SU-DHL-6 (cell line): ENCODE measurements around the gene GCNA.

ENCODE experiments used
- H2AFZ ChIP-seq: fragments of 200-600 bp; sonication (generic); 2 replicates; pipeline ENCODE4 v1.6.1; 2014; ENCODE audit warnings: low read depth, mild to moderate bottlenecking, moderate library complexity, mixed read lengths, antibody characterized with exemption, low read length; ENCODE audit not compliant: severe bottlenecking
- H3F3A ChIP-seq: fragments of 200-600 bp; shearing (Covaris generic); 2 replicates; pipeline ENCODE4 v1.6.0; 2016; ENCODE audit warnings: antibody characterized with exemption, mild to moderate bottlenecking; ENCODE audit not compliant: insufficient read depth
- H3K27ac ChIP-seq: fragments of 200-600 bp; sonication (generic); 2 replicates; pipeline ENCODE4 v1.5.1; 2016; ENCODE audit warnings: low read depth, mild to moderate bottlenecking, low read length, moderate library complexity, mixed read lengths
- H3K27me3 ChIP-seq: fragments of 200-600 bp; sonication (generic), shearing (Covaris generic); 2 replicates; pipeline ENCODE4 v1.6.0; 2014; ENCODE audit warnings: mild to moderate bottlenecking, low read length
- H3K36me3 ChIP-seq: fragments of 200-600 bp; sonication (generic); 2 replicates; pipeline ENCODE4 v1.6.1; 2014; ENCODE audit warnings: mild to moderate bottlenecking, low read length, mixed read lengths
- H3K4me2 ChIP-seq: fragments of 300-600, 200-600 bp; shearing (Covaris generic), sonication (generic); 2 replicates; pipeline ENCODE4 v1.6.0; 2014; ENCODE audit warnings: low read length, low read depth, mild to moderate bottlenecking; ENCODE audit not compliant: poor library complexity, severe bottlenecking
- H3K4me3 ChIP-seq: fragments of 200-600 bp; sonication (generic); 2 replicates; pipeline ENCODE4 v1.5.1; 2014; ENCODE audit warnings: antibody characterized with exemption, low read length, mild to moderate bottlenecking, mixed read lengths; ENCODE audit not compliant: insufficient read depth, poor library complexity, severe bottlenecking
- H3K79me2 ChIP-seq: fragments of 200-600 bp; sonication (generic); 2 replicates; pipeline ENCODE4 v1.6.1; 2014; ENCODE audit warnings: mild to moderate bottlenecking, low read length, moderate library complexity; ENCODE audit not compliant: insufficient read depth
- H3K9ac ChIP-seq: fragments of 200-600 bp; sonication (generic); 2 replicates; pipeline ENCODE4 v1.7.0; 2014; ENCODE audit warnings: mild to moderate bottlenecking, low read length
- H3K9me2 ChIP-seq: fragments of 200-600 bp; sonication (generic); replicated peaks from 2 replicates; pipeline ENCODE4 v1.6.1; 2014; ENCODE audit warnings: low read length; ENCODE audit not compliant: insufficient read depth
- H3K9me3 ChIP-seq: fragments of 200-600 bp; sonication (generic); 2 replicates; pipeline ENCODE4 v1.6.1; 2014; ENCODE audit warnings: low read length, mixed read lengths; ENCODE audit not compliant: insufficient read depth
- H4K20me1 ChIP-seq: fragments of 200-600 bp; sonication (generic); 2 replicates; pipeline ENCODE4 v1.6.1; 2014; ENCODE audit warnings: low read depth, mild to moderate bottlenecking, antibody characterized with exemption, low read length, moderate library complexity, mixed read lengths
- EZH2phosphoT487 ChIP-seq: fragments of 200-600 bp; sonication (generic), shearing (Covaris generic); conservative IDR thresholded peaks from 2 replicates; pipeline ENCODE4 v1.6.1; 2018; ENCODE audit warnings: mild to moderate bottlenecking, antibody characterized with exemption, low read length, moderate library complexity, mixed read lengths
- TF ChIP-seq, protein P1 (sequence below): fragments of 200-600 bp; sonication (generic); IDR thresholded peaks from one replicate; pipeline ENCODE4 v1.5.1; 2017; ENCODE audit warnings: antibody characterized with exemption, mild to moderate bottlenecking, low read length, moderate library complexity; ENCODE audit not compliant: insufficient read depth, poor library complexity, severe bottlenecking

GCNA gene

DNA sequence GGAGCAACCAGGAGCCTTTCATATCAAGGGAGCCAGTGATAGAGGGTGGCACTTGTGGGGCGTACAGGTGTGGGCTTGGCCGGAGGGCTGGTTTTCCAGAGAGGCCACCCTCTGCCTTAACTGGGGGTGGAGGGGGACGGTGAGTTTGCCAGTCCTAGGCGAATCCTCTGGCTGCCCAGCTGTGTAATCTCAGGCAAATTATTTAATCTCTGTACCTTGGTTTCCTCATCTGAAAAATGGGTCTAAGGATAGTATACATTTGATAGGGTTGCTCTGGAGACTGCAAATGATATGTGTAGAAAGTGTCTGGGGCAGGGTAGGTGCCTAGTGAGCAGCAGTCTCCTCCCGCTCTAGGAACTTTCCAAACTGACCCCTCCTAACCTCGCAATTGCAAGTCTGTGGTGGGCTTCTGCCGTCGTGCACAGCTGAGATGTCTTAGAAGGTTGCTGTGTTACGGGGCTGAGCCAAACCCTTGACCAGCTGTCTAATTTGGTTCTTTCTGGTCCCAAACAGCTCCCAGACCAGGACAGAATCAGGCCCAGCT, 43.9 kb downstream of the GCNA start:
- no peaks in the 10 kb centered on the region for H3K27me3 ChIP-seq
- H3K4me2 ChIP-seq = no peak overlapping the region
- no peak overlapping the region for H2AFZ ChIP-seq
- H3K36me3 ChIP-seq = no peaks in the 10 kb centered on the region
- H3F3A ChIP-seq = no peaks in the 10 kb centered on the region
- H3K79me2 ChIP-seq = no peaks in the 10 kb centered on the region
- H4K20me1 ChIP-seq = no peaks in the 10 kb centered on the region
- no peak overlapping the region for H3K27ac ChIP-seq
- no peak for TF ChIP-seq EZH2phosphoT487
- TF ChIP-seq, protein P1, sequence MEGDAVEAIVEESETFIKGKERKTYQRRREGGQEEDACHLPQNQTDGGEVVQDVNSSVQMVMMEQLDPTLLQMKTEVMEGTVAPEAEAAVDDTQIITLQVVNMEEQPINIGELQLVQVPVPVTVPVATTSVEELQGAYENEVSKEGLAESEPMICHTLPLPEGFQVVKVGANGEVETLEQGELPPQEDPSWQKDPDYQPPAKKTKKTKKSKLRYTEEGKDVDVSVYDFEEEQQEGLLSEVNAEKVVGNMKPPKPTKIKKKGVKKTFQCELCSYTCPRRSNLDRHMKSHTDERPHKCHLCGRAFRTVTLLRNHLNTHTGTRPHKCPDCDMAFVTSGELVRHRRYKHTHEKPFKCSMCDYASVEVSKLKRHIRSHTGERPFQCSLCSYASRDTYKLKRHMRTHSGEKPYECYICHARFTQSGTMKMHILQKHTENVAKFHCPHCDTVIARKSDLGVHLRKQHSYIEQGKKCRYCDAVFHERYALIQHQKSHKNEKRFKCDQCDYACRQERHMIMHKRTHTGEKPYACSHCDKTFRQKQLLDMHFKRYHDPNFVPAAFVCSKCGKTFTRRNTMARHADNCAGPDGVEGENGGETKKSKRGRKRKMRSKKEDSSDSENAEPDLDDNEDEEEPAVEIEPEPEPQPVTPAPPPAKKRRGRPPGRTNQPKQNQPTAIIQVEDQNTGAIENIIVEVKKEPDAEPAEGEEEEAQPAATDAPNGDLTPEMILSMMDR = no peak
- no peak overlapping the region for H3K4me3 ChIP-seq
- no peaks in the 10 kb centered on the region for H3K9me3 ChIP-seq
- H3K9me2 ChIP-seq = no peaks in the 10 kb centered on the region
- H3K9ac ChIP-seq = no peak overlapping the region

DNA sequence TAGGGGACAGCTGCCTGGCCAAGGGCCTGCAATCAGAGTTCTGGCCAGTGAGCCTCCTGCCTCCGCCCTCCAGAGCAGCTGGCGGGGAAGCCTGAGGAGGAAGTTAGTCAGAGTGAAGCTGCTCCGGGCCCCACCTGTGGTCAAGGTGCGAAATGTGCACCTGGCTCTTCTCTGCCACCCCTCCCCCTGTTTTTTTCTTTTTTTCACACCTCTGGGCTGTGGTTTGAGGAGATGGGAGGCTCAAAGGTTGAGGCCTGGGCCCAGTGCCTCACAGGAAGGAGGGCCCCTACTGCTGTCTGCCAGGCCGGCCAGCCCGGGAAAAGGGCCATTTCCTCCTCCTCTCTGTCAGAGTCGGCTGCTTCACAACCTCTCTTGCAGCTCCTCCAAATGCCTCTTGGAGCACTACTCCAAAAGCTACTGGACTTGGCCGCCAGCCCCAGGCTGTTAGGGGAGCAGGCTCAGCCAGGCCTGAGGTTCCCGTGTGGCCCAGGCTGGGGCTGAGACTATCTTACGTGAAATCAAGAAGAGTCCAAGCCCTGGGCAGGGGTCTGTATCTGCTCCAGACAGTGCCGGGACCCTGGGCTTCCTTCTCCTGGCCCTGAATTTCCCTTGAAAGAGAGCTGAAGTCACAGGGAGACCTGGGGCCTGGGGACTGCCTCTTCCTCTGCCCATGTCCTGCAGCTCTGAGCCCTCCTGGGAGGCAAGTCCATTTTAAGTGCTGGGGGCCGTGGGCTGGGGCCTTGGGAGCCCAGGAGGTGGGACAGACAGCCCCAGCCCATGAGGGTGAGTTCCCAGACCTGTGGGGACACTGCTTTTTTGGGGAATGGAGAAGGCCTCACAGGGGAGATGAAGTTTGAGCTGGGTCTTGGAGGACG, 44.6 kb downstream of the GCNA start:
- Histone ChIP-seq H3K9me2 (no peaks in the 10 kb centered on the region), H3K4me2 (no peak overlapping the region), H3K4me3 (no peak overlapping the region), H3K27ac (no peak overlapping the region), H3K79me2 (no peaks in the 10 kb centered on the region), H3K36me3 (no peaks in the 10 kb centered on the region), H3F3A (no peaks in the 10 kb centered on the region), H3K9me3 (no peaks in the 10 kb centered on the region), H2AFZ (no peak overlapping the region), H3K27me3 (no peaks in the 10 kb centered on the region), H3K9ac (no peak overlapping the region), H4K20me1 (no peaks in the 10 kb centered on the region)
- TF ChIP-seq, protein P1 = no peak
- no peak for TF ChIP-seq EZH2phosphoT487

DNA sequence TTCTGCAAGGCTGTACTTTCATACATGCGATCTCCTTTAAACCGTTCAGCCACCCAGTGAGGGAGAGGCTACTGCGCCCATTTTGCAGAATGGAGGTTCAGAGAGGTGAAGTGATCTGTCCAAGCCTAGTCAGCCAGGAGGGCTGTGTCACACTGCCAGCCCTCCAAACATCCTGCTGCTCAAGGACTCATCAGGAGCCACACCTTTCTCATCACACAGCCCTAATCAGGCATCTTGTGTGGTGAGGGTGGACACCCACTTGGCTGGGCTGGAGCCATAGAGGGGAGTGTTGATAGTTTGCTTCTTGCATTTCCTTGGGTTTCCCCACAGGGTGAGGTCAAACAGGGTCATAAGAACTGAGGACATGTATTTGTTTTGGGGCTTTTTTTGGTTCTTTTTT, 45.5 kb downstream of the GCNA start:
- Histone ChIP-seq H3K9ac (no peak overlapping the region), H4K20me1 (no peaks in the 10 kb centered on the region), H3K27ac (no peak overlapping the region), H2AFZ (no peak overlapping the region), H3K9me3 (no peaks in the 10 kb centered on the region), H3K4me2 (no peak overlapping the region), H3F3A (no peaks in the 10 kb centered on the region), H3K4me3 (no peak overlapping the region), H3K36me3 (no peaks in the 10 kb centered on the region), H3K27me3 (no peaks in the 10 kb centered on the region), H3K79me2 (no peaks in the 10 kb centered on the region), H3K9me2 (no peaks in the 10 kb centered on the region)
- TF ChIP-seq, protein P1 = no peak
- no peak for TF ChIP-seq EZH2phosphoT487
